Measurements from ENCODE around the gene MAPKAPK3. TPM values are rescaled to one million over a fixed set of nuclear protein-coding genes. Genes with fewer than 3 reads are reported as not detected.

Gene MAPKAPK3
- total RNA-seq, 1 experiment from 2014 or later: 53.9 TPM

- no peaks in the 10 kb centered on the region for H3K9me3 Mint-ChIP-seq (ENCODE audit: unreplicated experiment)
- no peaks in the 10 kb centered on the region for H3K27me3 Mint-ChIP-seq (ENCODE audit: insufficient read depth, unreplicated experiment)
- H3K4me1 Mint-ChIP-seq (ENCODE audit: insufficient read depth, unreplicated experiment): no peaks in the 10 kb centered on the region
- intact Hi-C loops (cut with micrococcal nuclease): no loop called here
- TF ChIP-seq CTCF (IDR thresholded peaks at IDR 0.05; ENCODE audit: unreplicated experiment): no peak
- POLR2A ChIA-PET: interaction anchor here (1.3 kb wide), 1 partner anchor 10 kb away, joined by 3 read pairs; no protein-coding TSS in a partner anchor
- no peak for DNase-seq (ENCODE audit: unreplicated experiment)
- H3K4me3 Mint-ChIP-seq (ENCODE audit: unreplicated experiment): no peak overlapping the region
- peaks cover 32% of the 10 kb centered on the region for H3K36me3 Mint-ChIP-seq (ENCODE audit: insufficient read depth, unreplicated experiment)
- no peak overlapping the region for H3K27ac Mint-ChIP-seq (ENCODE audit: low read depth, unreplicated experiment)
- CTCF ChIA-PET: interaction anchor here (1.0 kb wide), 1 partner anchor 29 kb away, joined by 3 read pairs; no protein-coding TSS in a partner anchor
- no TSS peak for BruUV-seq (replicated peaks)
Observed at GRCh38 chr3:50644561-50644960, 27.6 kb downstream of the MAPKAPK3 start.

- no peak for DNase-seq (ENCODE audit: unreplicated experiment)
- POLR2A ChIA-PET: interaction anchor here (1.3 kb wide), 1 partner anchor 9 kb away, joined by 3 read pairs; no protein-coding TSS in a partner anchor
- Mint-ChIP-seq H3K4me3 (ENCODE audit: unreplicated experiment) (no peak overlapping the region), H3K27ac (ENCODE audit: low read depth, unreplicated experiment) (no peak overlapping the region), H3K4me1 (ENCODE audit: insufficient read depth, unreplicated experiment) (no peaks in the 10 kb centered on the region), H3K36me3 (ENCODE audit: insufficient read depth, unreplicated experiment) (peaks cover 32% of the 10 kb centered on the region), H3K9me3 (ENCODE audit: unreplicated experiment) (no peaks in the 10 kb centered on the region), H3K27me3 (ENCODE audit: insufficient read depth, unreplicated experiment) (no peaks in the 10 kb centered on the region)
- no peak for TF ChIP-seq CTCF (IDR thresholded peaks at IDR 0.05; ENCODE audit: unreplicated experiment)
- intact Hi-C loops (cut with micrococcal nuclease): no loop called here
- CTCF ChIA-PET: no interaction called here
- no TSS peak for BruUV-seq (replicated peaks)
Observed at GRCh38 chr3:50645378-50645777, 28.4 kb downstream of the MAPKAPK3 start.

- peaks cover 31% of the 10 kb centered on the region for H3K36me3 Mint-ChIP-seq (ENCODE audit: insufficient read depth, unreplicated experiment)
- ChIA-PET CTCF (interaction anchor here (8.2 kb wide), 1 partner anchor 33 kb away, joined by 104 read pairs; the partner anchor contains the start of genes CISH and MAPKAPK3), POLR2A (no interaction called here)
- no peak overlapping the region for H3K27ac Mint-ChIP-seq (ENCODE audit: low read depth, unreplicated experiment)
- intact Hi-C loops (cut with micrococcal nuclease): no loop called here
- no peak for DNase-seq (ENCODE audit: unreplicated experiment)
- no peaks in the 10 kb centered on the region for H3K27me3 Mint-ChIP-seq (ENCODE audit: insufficient read depth, unreplicated experiment)
- H3K4me3 Mint-ChIP-seq (ENCODE audit: unreplicated experiment): no peak overlapping the region
- no peaks in the 10 kb centered on the region for H3K4me1 Mint-ChIP-seq (ENCODE audit: insufficient read depth, unreplicated experiment)
- BruUV-seq (replicated peaks): no TSS peak
- H3K9me3 Mint-ChIP-seq (ENCODE audit: unreplicated experiment): no peaks in the 10 kb centered on the region
- TF ChIP-seq CTCF (IDR thresholded peaks at IDR 0.05; ENCODE audit: unreplicated experiment): no peak
Observed at GRCh38 chr3:50648313-50648712, 31.4 kb downstream of the MAPKAPK3 start.

GRCh38 chr3:50648944-50649343 is 32.0 kb downstream of the MAPKAPK3 start:
- intact Hi-C loops (cut with micrococcal nuclease): no loop called here
- DNase-seq (ENCODE audit: unreplicated experiment): no peak
- CTCF ChIA-PET: interaction anchor here (0.6 to 8.2 kb wide), 4 partner anchors 14 to 240 kb away, joined by 3 to 104 read pairs (median 3); partner anchors contain the start of genes CISH and MAPKAPK3
- BruUV-seq (replicated peaks): TSS peak; percentile 58
- H3K4me3 Mint-ChIP-seq (ENCODE audit: unreplicated experiment): no peak overlapping the region
- no peak overlapping the region for H3K27ac Mint-ChIP-seq (ENCODE audit: low read depth, unreplicated experiment)
- POLR2A ChIA-PET: no interaction called here
- no peaks in the 10 kb centered on the region for H3K4me1 Mint-ChIP-seq (ENCODE audit: insufficient read depth, unreplicated experiment)
- no peaks in the 10 kb centered on the region for H3K9me3 Mint-ChIP-seq (ENCODE audit: unreplicated experiment)
- H3K27me3 Mint-ChIP-seq (ENCODE audit: insufficient read depth, unreplicated experiment): no peaks in the 10 kb centered on the region
- TF ChIP-seq CTCF (IDR thresholded peaks at IDR 0.05; ENCODE audit: unreplicated experiment): no peak
- peaks cover 31% of the 10 kb centered on the region for H3K36me3 Mint-ChIP-seq (ENCODE audit: insufficient read depth, unreplicated experiment)

Measured in MCF 10A (cell line).